NCI-H2107 (cell line): Measurements from ENCODE around the gene FOXP1.

Experiments used
- DNase-seq: peaks from one replicate; lab custom pipeline; 2025; lab: John Stamatoyannopoulos, UW

Gene FOXP1

DNA sequence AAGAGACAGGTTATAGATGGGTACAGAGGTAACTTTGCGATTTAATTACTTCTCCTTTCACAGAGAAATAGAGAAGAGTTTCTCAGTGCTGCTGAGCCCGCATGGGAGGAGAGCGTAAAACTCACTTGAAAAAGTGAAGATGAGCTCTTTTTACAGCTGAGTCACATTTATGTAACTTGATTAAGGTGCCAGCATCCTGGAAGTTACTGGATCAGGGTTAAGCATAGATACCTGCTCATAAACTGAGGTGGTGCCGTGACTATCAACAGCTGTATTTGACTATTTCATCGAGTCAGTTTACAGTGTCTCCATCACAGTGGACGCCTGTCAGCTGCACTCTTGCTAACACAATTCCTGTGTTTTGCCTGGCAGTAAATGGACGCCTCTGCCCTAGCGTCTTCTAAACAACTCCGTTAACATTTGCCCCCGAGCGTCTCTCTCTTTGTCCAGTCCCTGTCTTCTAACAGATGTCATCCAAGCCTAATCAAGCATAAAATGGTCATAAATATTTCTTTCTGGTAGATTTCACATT, 414.6 kb downstream of the FOXP1 start:
- no peak for DNase-seq

DNA sequence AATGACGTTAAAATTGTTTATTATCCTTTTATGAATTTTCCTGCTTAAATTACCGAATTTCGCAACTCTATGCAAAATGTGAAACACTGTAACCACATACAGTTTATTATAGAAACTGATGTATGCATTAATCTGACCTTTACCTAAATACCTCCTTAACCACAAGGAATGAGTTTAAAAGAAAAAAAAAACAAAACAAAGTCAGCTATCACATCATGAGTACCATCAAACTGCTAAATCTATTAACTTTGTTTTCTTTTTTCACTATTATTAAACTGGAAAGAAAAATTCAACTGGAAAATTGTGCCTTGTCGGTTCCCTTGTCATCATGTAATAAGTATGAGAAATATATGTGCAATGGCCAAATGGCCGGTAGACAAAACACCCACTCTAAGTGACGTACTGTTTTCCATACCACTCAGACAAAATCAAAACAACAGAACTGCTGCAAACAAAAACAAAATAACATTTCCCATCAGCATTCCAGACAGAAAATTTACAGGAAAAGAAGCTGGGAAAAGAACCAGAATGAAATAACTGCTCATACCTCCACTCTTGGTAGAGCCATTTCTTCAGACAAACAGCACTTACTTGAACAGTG, 415.3 kb downstream of the FOXP1 start:
- DNase-seq = no peak

DNA sequence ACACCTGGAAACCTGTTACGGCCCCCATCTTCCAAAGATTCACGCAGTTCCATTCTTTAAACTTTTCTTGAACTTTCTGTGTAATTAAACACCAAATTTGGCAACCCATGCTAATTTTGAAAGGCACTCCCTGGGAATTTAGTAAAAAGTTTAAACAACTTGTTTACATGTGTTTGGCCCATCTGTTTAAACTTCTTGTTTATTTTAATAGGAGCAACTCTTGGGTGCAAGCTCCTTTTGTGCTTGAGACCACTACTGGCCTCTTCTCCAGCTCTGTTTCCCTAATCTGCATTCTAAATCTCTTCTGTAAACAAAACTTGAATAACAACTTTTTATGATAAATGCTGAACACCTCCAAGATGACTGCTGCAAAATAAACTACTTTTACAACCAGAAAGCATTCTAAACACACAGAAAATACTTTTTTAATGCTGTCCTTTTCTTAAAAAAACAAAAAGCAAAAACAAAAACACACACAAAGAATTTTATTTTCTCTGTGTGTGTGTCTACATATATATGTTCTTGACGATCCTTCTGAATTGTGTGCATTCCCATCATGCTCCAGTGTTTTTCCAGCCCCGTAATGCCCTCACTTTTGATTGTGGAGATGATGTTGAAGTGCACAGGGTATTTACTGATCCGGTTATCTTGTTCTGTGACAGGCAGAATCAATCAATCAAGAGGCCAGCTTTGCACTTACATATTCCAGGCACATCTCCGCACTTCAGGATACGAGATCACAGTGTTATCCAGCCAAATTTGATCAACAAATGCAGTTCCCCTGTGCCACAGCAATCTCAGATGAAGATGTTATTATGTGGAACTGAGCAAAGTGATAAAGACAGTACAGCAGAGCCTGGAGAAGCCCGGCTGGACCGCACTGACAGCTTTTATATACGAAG, 416.9 kb downstream of the FOXP1 start:
- DNase-seq = no peak

DNA sequence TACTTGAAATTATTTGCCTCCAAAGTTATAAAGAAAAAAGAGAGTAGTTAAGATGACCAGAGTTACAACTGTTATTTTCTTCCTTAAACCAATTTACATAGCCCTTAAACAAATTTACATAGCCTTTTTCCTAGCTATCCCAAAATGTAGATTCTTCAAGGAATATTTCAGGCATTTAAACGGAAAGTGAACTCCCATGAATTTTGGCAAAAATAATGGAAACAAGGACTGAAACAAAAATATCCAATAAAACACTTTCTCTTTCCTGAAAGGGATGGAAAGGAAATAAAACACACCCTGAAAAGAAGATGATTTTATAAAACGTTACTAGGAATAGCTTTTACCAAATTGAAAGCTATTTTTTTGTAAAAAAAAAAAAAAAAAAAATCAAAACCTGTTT, 418.6 kb downstream of the FOXP1 start:
- no peak for DNase-seq

DNA sequence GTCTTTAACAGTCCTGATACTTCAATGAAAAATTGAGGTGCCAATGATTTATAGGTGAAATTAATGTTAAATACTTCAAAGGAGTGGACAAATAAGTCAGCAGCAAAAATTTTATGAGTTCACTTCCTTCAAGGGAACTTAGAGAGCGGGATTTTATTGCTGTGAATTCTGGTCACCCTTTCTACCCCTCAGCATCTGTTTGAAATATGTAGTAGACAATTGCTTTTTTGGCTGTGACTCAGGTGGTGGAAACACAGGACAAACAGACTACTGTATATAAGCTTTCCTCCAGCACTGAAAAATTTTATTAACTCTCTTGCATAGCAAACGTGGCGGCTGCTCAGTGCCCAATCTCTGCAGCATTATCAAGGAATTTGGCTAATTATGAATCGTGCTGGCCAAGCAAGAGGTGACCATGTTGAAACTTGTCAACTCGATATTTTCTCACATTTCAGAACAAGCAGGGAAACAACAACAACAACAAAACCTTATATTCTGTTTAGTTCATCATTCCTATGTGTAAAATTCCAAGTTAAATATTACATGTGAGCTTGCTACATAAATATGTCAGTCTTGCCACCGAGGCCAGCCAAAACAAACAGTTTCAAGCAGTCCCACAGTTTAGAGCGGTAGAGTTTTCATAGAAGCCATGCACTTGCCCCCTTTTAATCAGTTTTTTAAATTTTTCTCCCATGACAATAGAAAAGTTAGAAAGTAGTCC, 420.2 kb downstream of the FOXP1 start:
- no peak for DNase-seq

DNA sequence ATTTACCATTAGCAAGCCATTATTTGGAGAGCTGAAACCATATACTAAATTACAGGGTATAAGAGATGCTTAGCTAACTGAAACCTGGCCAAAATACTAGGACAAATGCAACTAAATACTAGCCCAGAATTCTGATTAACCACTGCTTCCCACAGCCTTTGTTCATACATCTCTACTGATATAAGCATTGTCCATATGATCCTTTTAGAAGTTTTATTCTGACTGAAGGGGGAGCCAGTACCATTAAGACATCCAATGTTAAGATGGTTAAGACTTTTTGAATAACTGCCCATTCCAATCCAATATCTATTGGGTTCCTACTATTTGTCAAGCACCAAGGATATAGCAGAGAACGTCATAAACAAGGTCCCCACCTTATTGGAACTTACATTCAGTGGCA, 421.3 kb downstream of the FOXP1 start:
- DNase-seq = no peak

DNA sequence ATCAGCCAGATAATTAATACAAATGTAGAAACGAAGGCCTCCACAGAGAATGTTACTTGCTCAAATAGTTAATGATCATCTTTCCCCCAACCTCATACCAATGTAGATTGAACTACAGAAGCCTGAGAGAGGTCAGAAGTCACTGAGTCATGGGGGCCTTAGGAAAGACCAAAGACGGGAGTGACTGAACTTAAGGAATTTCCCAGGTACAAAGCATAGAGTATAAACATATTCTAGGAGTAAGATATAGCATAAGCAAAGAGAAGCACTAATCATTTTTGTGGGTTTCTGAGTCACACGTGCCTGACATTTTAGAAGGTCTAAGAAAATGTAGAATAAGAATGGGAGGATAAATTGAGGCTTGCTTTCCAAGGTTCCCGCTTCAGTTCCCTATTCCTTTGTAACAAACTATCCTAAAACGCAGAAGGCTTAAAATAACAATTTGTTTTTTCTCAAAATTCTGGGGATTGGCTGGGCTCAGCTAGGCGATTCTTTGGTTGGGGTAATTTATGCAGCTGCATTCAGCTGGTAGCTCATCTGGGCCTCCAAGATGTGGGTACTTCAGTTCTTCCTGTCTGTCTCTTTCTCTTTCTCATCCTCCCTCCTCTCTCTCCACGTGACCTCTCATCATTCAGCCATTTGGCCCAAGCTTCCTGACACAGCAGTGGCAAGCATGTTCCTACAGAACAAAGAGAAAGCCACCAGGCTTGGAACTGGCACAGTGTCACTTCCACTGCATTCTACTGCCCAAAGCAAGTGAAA, 422.6 kb downstream of the FOXP1 start:
- no peak for DNase-seq

DNA sequence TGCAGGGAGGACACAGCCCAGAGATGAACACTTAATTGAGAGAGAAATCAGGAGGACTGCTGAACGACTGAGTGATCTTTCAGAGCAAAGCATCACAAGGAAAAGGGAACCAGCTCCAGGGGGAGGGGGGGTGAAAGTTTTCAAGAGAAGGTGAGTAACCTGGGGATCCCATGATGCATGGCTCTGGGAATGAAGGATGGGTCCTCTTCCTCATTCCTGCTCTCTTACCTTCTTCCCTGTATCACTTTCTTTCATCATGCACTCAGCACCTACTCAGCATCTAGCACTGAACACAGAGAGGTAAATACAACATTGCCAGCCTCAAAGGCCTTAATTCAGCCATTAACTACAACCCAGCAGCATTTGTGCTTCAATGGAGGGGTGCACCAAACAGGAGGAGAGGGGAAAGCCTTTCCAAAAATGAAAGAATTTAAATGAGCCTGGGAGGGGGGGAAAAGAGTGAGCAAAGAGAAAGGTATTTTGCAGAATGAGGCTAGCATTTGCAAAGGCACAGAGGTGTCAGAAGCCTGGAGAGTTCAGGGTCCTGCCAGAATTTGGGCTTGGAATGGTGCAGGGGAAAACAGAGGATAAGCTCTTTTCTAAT, 427.4 kb downstream of the FOXP1 start:
- no peak for DNase-seq

DNA sequence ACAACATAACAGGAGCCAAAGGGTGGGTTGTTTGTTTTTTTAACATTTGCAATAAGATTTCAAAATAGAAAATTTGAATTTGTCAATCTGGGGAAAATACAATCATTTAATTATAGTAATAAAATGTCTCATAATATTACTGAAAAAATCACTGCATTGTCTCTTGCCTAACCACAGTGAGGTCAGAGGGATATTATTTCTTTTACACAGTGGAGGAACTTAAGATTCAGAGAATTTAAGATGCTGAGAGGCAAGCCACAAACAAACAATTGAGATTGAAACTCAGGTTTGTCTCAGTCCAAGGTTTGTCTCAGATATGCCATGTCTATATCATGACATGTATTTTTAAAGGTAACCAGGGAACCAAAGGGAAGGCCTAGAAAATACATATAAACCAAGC, 428.7 kb downstream of the FOXP1 start:
- DNase-seq = no peak

DNA sequence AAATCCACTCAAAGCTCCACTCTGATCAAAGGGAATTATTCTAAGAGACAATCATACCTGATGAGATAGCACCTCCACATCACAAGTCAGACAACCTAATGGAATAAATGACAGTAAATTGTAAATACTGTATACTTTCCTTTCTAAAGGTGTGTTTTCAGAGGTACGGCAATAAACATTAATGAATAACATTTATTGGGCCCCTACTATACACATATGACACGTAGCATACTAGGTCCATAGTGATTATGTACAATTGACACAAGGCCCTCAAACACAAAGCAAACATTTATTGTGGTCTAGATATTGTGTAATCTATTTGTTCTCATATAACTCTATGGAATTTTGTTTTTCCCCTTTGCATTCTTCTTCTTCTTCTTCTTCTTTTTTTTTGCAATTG, 429.8 kb downstream of the FOXP1 start:
- DNase-seq = no peak

DNA sequence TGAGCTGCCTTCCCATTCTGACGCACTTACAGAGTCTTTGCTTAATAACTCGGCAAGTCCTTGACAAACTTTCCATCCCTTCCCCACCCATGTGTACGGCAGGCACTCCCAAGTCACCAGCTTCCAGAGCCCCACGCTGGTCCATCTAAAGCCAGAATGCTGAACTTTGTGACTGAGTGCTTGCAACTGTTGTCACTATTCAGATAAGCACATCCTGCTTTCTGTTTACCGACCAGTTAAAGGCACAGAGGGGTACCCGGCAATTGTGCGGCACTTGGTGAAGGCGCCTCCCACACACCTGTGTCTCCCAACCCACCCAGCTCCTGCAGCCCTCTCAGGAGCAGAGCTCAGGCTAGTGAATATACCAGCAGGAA, 430.6 kb downstream of the FOXP1 start:
- DNase-seq = no peak

DNA sequence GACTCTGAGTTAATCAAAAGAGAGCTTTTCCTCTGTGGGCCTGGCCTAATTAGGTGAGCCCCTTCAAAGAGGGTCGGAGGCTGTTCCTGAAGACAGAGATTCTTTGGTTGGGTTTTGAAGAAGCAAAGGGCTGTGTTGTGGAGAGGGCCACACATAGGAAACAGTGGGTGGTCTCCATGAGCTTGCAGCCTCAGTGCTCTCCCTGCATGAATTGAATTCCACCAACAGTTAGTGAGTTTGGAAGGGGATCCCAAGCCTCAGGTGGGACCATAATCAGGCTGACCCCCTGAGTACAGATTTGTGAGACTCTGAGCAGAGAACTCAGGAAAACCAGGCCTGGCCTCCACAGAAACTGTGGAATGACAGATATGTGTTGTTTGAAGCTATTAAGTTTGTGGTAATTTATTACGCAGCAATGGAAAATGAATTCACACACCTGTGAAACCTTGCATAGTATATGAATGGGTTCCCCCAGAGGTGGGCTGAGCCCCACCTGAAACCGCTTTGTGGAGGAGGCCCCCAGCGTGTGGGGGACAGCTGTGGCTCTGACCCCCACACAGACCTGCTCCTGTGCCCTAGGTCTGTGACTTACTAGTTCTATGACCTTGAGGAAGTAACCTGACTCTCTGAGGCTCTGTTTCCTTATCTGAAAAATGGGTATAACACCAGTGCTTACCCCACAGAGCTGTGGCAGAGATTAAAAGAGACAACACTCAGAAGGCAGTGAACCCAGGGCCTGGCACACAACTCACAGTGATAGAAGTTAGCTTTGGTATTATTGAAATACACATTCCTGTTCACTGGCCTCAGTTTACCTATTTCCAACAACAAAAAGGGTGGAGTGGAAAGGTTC, 431.3 kb downstream of the FOXP1 start:
- no peak for DNase-seq

DNA sequence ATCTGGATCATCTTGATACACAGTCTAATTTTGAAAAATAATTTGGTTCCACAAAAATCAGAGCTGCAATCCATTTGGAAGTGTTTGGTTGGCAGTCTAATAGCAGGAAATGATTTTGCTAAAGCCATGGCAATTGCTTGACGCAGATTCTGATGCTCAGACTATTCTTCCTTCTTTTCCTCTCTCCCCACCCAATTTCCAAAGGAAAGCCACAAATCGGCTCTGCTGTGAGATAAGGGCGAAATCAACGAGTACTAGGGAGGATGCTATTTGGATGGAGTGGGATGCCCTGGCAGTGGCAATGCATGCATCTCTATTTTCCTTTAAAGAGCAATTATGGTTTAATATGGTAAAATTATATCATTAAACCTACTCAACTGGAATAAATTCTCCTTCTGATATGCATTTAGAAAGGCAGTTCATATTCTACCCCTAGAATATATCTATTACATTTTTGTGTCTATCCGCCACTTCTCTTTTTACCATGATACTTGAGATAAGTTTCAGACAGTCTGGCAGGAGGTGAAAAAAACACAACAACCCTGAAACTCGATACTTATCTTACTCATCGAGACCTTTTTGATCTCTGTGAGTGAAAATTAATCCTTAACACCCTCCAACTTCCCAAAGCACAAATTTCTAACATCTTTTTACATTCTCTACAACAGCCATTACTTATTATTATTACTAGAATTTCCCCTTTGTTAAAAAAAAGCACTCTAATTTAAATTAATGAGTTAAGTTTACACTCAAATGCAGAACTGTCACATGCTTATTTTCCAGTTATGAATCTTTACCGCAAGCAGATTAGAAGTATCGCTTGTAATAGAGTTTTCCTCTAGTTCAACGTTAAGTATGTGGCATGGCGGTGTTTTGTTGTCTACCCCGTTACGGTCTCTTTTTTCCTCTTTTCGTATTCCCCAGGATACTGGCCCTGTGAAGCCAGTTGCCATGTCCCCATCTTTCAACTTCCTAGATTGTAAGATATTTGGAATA, 433.3 kb downstream of the FOXP1 start:
- no peak for DNase-seq

DNA sequence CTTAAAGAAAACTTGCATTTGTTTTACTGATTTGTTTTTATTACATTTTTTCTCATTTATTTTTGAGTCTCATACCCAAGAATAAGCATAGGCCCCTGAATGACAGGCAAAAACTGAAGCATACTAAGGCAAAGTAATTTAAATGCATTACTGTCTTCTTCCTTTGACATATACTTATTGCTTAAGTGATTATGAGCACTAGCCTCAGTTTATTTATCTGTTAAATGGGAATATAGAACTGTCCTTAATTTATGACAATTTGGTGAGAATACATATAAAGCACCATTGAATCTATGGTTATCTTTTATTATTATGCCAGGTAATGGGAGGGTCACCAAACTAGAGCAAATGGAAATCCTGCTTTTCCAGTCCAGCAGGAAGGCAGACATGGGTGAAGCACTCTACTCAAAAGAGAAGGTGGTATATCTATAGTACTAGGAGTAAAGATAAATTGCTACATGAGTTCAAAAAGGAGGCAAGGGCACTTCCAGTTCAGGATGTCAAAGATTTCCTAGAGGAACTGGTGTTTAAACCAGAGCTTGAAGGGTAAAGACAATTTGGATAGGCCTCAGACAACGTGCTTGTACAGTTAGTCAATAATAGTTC, 435.0 kb downstream of the FOXP1 start:
- DNase-seq = no peak

DNA sequence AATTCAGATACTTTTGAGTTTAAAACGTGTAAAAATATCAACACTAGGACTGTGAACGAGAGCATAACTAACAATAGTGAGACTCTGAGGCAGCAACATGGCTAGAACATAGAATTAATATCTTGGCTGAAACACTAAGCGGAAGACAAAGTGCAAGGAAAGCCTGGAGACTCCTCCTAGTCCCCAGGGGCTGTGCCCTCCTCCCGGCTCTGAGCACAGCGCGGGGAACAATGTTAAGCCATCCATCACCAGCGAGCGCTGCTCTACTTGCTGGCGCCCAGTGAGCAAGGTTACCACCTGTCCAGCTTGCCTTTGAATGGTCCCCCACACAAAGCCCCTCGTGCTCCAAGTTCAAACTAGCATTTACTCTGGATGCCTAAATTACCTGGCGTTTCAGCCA, 436.9 kb downstream of the FOXP1 start:
- no peak for DNase-seq

DNA sequence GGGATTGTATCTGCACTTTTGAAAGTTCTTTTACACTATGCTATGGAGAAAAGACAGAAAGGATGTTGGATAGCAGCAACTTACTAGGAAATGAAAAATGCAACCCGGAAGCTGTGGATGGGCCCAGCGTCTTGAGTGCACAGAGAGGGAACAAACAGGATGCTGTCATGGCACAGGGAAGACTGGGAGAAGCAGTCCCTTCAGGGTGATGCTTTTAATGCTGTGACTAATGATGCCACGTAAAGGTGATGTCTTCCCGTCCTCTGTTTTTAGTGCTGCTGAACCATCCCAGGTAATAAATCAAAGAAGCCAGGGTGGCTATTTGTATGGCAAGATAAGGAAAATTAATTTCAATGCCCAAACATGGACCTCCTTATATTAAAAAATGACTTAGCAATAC, 437.6 kb downstream of the FOXP1 start:
- no peak for DNase-seq

DNA sequence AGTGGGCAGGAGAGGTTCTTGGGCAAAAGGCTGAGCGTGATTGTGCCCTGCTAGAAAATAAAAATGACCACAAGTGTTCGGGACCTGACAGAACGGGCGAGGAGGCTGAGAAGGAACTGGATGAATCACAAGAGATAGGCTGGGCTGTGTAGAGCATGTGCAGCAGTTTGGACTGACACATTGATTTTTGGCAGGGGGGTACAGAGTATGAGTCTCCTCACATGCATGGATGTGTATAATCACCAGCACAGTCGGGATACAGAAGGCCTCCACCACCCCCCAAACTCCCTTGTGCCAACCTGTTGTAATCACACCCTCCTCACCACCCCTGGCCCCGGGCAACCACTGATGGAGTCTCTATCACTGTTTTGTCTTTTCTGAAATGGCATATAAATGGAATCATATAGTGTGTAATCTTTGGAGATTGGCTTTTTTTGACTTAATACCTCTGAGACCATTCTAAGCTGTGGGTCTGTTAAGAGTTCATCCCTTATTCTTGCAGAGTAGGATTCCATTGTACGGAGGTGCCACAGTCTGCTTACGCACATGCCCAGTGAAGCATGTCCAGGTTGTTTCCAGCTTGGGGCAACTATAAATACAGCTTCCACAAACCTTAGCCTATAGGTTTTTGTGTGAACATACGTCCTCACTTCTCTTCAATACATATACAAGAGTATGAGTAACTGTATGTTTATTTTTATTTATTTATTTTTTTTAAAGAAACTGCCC, 438.8 kb downstream of the FOXP1 start:
- DNase-seq = no peak

DNA sequence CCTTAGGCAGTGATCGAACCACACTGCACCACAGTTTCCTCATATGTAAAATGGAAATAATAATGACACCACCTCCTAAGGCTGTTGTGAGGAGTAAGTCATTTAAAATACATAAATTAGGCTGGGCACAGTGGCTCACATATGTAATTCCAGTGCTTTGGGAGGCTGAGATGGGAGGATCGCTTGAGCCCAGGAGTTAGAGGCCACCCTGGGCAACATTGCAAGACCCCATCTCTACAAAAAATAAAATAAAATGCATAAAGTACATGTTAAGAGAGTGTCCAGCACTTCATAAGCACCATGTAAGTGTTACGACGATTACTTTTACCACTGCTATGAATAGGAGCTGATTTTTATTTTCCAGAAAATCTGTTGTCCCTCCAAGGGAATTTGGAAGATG, 440.0 kb downstream of the FOXP1 start:
- no peak for DNase-seq
